Activated CD4-positive, alpha-beta T cell treated with anti-CD3 and anti-CD28 coated beads for 36 hours (primary cell): ENCODE measurements around the gene RHEBL1. TPM values are rescaled to one million over a fixed set of nuclear protein-coding genes. Genes with fewer than 3 reads are reported as not detected.

Experiments
- ATAC-seq: fragments of 200-7000 bp; cut with Tn5 transposase; one replicate; pipeline ENCODE4 v1.10.0; 2021; ENCODE audit warnings: mild to moderate bottlenecking, moderate library complexity
- CTCF ChIA-PET: fragments of 350-600 bp; sonication (Branson Sonifier 250); formaldehyde crosslinking; loops from one replicate; lab custom pipeline; 2021; ENCODE audit warnings: antibody characterized with exemption; lab: Charles Lee
- POLR2A ChIA-PET: fragments of 350-600 bp; sonication (Branson Sonifier 250); formaldehyde crosslinking; loops from one replicate; lab custom pipeline; 2021; ENCODE audit warnings: antibody characterized with exemption, inconsistent platforms; lab: Charles Lee
- DNase-seq: peaks from one replicate; pipeline ENCODE4 v3.0.0-alpha.2; 2020
- H3K27ac Mint-ChIP-seq: one replicate; pipeline ENCODE4 v1.8.0; 2021; ENCODE audit warnings: mixed read lengths
- H3K27me3 Mint-ChIP-seq: one replicate; pipeline ENCODE4 v1.8.0; 2021; ENCODE audit warnings: mixed read lengths
- H3K36me3 Mint-ChIP-seq: one replicate; pipeline ENCODE4 v1.8.0; 2021; ENCODE audit warnings: low read depth, mixed read lengths
- H3K4me1 Mint-ChIP-seq: one replicate; pipeline ENCODE4 v1.8.0; 2021; ENCODE audit warnings: mixed read lengths
- H3K4me3 Mint-ChIP-seq: one replicate; pipeline ENCODE4 v1.8.0; 2021; ENCODE audit warnings: mild to moderate bottlenecking, moderate library complexity, mixed read lengths
- H3K9me3 Mint-ChIP-seq: one replicate; pipeline ENCODE4 v1.8.0; 2021; ENCODE audit warnings: low read depth, mixed read lengths
- intact Hi-C, 2 experiments: fragments of 100-400 bp; cut with DNase I in 1 of 2; cut with micrococcal nuclease in 1 of 2; formaldehyde crosslinking; loops; one replicate each; pipeline versions ENCODE4 v1.14.2 to v1.15.1; 2022 to 2024; cut with DNase I, micrococcal nuclease
- total RNA-seq, 2 experiments: library from RNA; stranded (reverse); gene quantifications; one replicate each; pipeline ENCODE4 v1.2.3, GENCODE V29; 2021

RHEBL1 gene
- total RNA-seq, 2 experiments from 2014 or later, result 6.7 to 13.3 TPM

- Mint-ChIP-seq H3K36me3 (peaks cover 35% of the 10 kb centered on the region), H3K4me3 (peak overlapping the region; percentile 81), H3K4me1 (peaks cover 33% of the 10 kb centered on the region), H3K27ac (peak overlapping the region; percentile 97), H3K9me3 (no peaks in the 10 kb centered on the region), H3K27me3 (no peaks in the 10 kb centered on the region)
- DNase-seq (peak; percentile 69), ATAC-seq (no peak)
- ChIA-PET CTCF (interaction anchor here (0.5 to 2.7 kb wide), 11 partner anchors 20 to 316 kb away, joined by 3 to 20 read pairs (median 5); partner anchors contain the start of genes DDN, DDX23 and LMBR1L), POLR2A (interaction anchor here (0.6 to 1.3 kb wide), 4 partner anchors 31 to 111 kb away, joined by 3 to 5 read pairs (median 4); no protein-coding TSS in a partner anchor)
- intact Hi-C loops, result loop anchor here (2.0 to 5.0 kb wide), 6 partner anchors 23 to 603 kb away; partner anchors contain the start of genes FKBP11 (in 1 of the 2) and PRPF40B (in 1 of the 2)
Measured at GRCh38 chr12:49019443-49020324, 50.1 kb downstream of the RHEBL1 start.

DNA sequence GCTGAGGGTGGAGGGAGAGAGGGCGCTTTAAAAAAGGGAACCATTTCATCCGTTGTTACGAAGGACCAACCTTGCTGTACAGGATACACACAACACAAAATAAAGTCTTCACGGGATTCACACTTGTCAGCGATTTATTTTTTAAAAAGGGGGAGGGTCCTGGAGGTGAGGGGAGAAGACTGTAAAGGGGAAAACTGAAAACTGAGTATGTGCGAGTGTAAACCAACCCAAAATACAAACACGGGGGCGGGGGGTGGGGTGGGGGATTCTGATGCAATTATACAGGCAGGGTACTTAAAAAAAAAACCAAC lies 50.7 kb downstream of the RHEBL1 start:
- DNase-seq (no peak), ATAC-seq (peak; percentile 17)
- Mint-ChIP-seq H3K4me1 (peaks cover 34% of the 10 kb centered on the region), H3K36me3 (peaks cover 34% of the 10 kb centered on the region), H3K4me3 (peak overlapping the region; percentile 81), H3K9me3 (no peaks in the 10 kb centered on the region), H3K27ac (peak overlapping the region; percentile 97), H3K27me3 (no peaks in the 10 kb centered on the region)
- POLR2A ChIA-PET, result interaction anchor here (0.6 to 1.3 kb wide), 3 partner anchors 31 to 80 kb away, joined by 3 to 5 read pairs (median 3); no protein-coding TSS in a partner anchor
- CTCF ChIA-PET, result interaction anchor here (0.8 to 2.7 kb wide), 6 partner anchors 20 to 92 kb away, joined by 3 to 20 read pairs (median 4); partner anchors contain the start of genes DDN and LMBR1L
- intact Hi-C loops, result loop anchor here (2.0 to 5.0 kb wide), 6 partner anchors 22 to 603 kb away; partner anchors contain the start of genes FKBP11 (in 1 of the 2) and PRPF40B (in 1 of the 2)

GRCh38 chr12:49018261-49019119 lies 51.3 kb downstream of the RHEBL1 start, which contains the start of gene PRKAG1:
Gene PRKAG1 (minus strand): TSS chr12:49018776. CDS start chr12:49018740, 36 bp downstream.
- H3K27me3 Mint-ChIP-seq, result no peaks in the 10 kb centered on the region
- DNase-seq, result peak; percentile 97
- POLR2A ChIA-PET, result interaction anchor here (0.6 kb wide), 1 partner anchor 56 kb away, joined by 3 read pairs; no protein-coding TSS in a partner anchor
- H3K27ac Mint-ChIP-seq, result peak within 1 kb of the TSS; percentile 97
- CTCF ChIA-PET, result interaction anchor here (0.5 to 3.5 kb wide), 16 partner anchors 10 to 379 kb away, joined by 3 to 20 read pairs (median 4); partner anchors contain the start of gene DDN
- peak; percentile 87 for ATAC-seq
- peak within 1 kb of the TSS; percentile 81 for H3K4me3 Mint-ChIP-seq
- intact Hi-C loops, result loop anchor here (1.0 to 5.0 kb wide), 18 partner anchors 22 to 604 kb away; partner anchors contain the start of genes ARF3 (in 1 of the 2), CCNT1 (in 1 of the 2), DDX23 (in 1 of the 2) and FKBP11 (in 1 of the 2)
- H3K36me3 Mint-ChIP-seq, result peaks cover 33% of the 10 kb centered on the region
- peaks cover 34% of the 10 kb centered on the region for H3K4me1 Mint-ChIP-seq
- no peaks in the 10 kb centered on the region for H3K9me3 Mint-ChIP-seq

GRCh38 chr12:49017891-49018260 lies 51.9 kb downstream of the RHEBL1 start:
- Mint-ChIP-seq H3K27me3 (no peaks in the 10 kb centered on the region), H3K4me3 (peak overlapping the region; percentile 81), H3K4me1 (peaks cover 34% of the 10 kb centered on the region), H3K27ac (peak overlapping the region; percentile 97), H3K36me3 (peaks cover 32% of the 10 kb centered on the region), H3K9me3 (no peaks in the 10 kb centered on the region)
- intact Hi-C loops, result loop anchor here (1.0 to 5.0 kb wide), 18 partner anchors 21 to 604 kb away; partner anchors contain the start of genes ARF3 (in 1 of the 2), CCNT1 (in 1 of the 2), DDX23 (in 1 of the 2) and FKBP11 (in 1 of the 2)
- DNase-seq (peak; percentile 74), ATAC-seq (peak; percentile 48)
- POLR2A ChIA-PET, result interaction anchor here (0.6 kb wide), 1 partner anchor 56 kb away, joined by 3 read pairs; no protein-coding TSS in a partner anchor
- CTCF ChIA-PET, result interaction anchor here (0.5 to 3.5 kb wide), 14 partner anchors 11 to 378 kb away, joined by 3 to 14 read pairs (median 4); partner anchors contain the start of gene DDN

- no peaks in the 10 kb centered on the region for H3K9me3 Mint-ChIP-seq
- no peaks in the 10 kb centered on the region for H3K27me3 Mint-ChIP-seq
- ChIA-PET POLR2A (no interaction called here), CTCF (interaction anchor here (0.7 to 3.5 kb wide), 12 partner anchors 7 to 220 kb away, joined by 3 to 14 read pairs (median 4); partner anchors contain the start of gene FKBP11)
- H3K4me1 Mint-ChIP-seq, result peaks cover 34% of the 10 kb centered on the region
- no peak overlapping the region for H3K4me3 Mint-ChIP-seq
- DNase-seq (no peak), ATAC-seq (no peak)
- peaks cover 36% of the 10 kb centered on the region for H3K36me3 Mint-ChIP-seq
- intact Hi-C loops, result loop anchor here (5.0 kb wide), 2 partner anchors 42 to 607 kb away; partner anchors contain the start of gene PRPF40B (in 1 of the 2)
- H3K27ac Mint-ChIP-seq, result no peak overlapping the region
Measured at GRCh38 chr12:49015196-49015595, 54.6 kb downstream of the RHEBL1 start.

Other genes with a start within 250 kb of the RHEBL1 start
- gene DDX23, start 217.8 kb downstream of the RHEBL1 start, total RNA-seq, result 100 to 1,000 TPM; 115 to 120 TPM
- gene RND1, start 204.1 kb downstream of the RHEBL1 start, total RNA-seq, result 1 to 10 TPM; 2.2 to 3.3 TPM
- gene FKBP11, start 144.5 kb downstream of the RHEBL1 start, total RNA-seq, result 10 to 100 TPM; 56.8 to 63.8 TPM
- gene ARF3, start 112.5 kb downstream of the RHEBL1 start, total RNA-seq, result 10 to 100 TPM; 84.7 to 96.1 TPM
- gene WNT10B, start 98.2 kb downstream of the RHEBL1 start, total RNA-seq, result under 1 TPM; 0.16 to 0.18 TPM
- not detected for gene WNT1, start 91.7 kb downstream of the RHEBL1 start, total RNA-seq
- under 1 TPM; 0.48 to 0.61 TPM for gene DDN, start 70.6 kb downstream of the RHEBL1 start, total RNA-seq
- 10 to 100 TPM; 54.5 to 62.6 TPM for gene PRKAG1, start 51.2 kb downstream of the RHEBL1 start, total RNA-seq
- gene KMT2D, start 9.2 kb downstream of the RHEBL1 start, total RNA-seq, result 10 to 100 TPM; 48.3 to 58.2 TPM
- gene DHH, start 24.8 kb upstream of the RHEBL1 start, total RNA-seq, result not detected
- 10 to 100 TPM; 45.0 to 48.0 TPM for gene LMBR1L, start 40.9 kb upstream of the RHEBL1 start, total RNA-seq
- gene TUBA1B, start 61.4 kb upstream of the RHEBL1 start, total RNA-seq, result 1,000 to 10,000 TPM; 2,393 to 2,425 TPM
- gene TUBA1A, start 119.1 kb upstream of the RHEBL1 start, total RNA-seq, result 10 to 100 TPM; 75.7 to 98.5 TPM
- 100 to 1,000 TPM; 276 to 338 TPM for gene TUBA1C, start 195.1 kb upstream of the RHEBL1 start, total RNA-seq
- gene PRPH, start 225.2 kb upstream of the RHEBL1 start, total RNA-seq, result not detected